K562 (cell line): Measurements from ENCODE around the gene MYO1F. TPM values are rescaled to one million over a fixed set of nuclear protein-coding genes. Genes with fewer than 3 reads are reported as not detected.

Source experiments
- BCOR ChIP-seq: fragments of 450-650 bp; IDR thresholded peaks from 2 replicates; pipeline ENCODE4 v1.6.1; 2016
- C11orf30 ChIP-seq: fragments of 450-650 bp; IDR thresholded peaks from 2 replicates; pipeline ENCODE4 v1.6.1; 2016; ENCODE audit warnings: low read depth, mild to moderate bottlenecking
- CREB1 ChIP-seq, 2 experiments: sonication (generic) in 1 of 2; formaldehyde crosslinking in 1 of 2; IDR thresholded peaks; 2 replicates each; pipeline versions ENCODE4 v1.6.1 to v1.8.0; 2012 to 2022; ENCODE audit warnings: inconsistent platforms in 1 of 2, mild to moderate bottlenecking in 1 of 2, missing genetic modification reagents in 1 of 2, moderate library complexity in 1 of 2
- DIDO1 ChIP-seq: fragments of 450-650 bp; IDR thresholded peaks from 2 replicates; pipeline ENCODE4 v1.6.1; 2016; ENCODE audit warnings: low read depth, missing biosample characterization, missing genetic modification characterization
- MAFF ChIP-seq: IDR thresholded peaks from 2 replicates; pipeline ENCODE4 v1.6.1; 2012; ENCODE audit warnings: low read length, improper control_type of control experiment
- NEUROD1 ChIP-seq: fragments of 150-350 bp; IDR thresholded peaks from 2 replicates; pipeline ENCODE4 v1.6.1; 2014; ENCODE audit warnings: borderline replicate concordance, low read length, low read depth; ENCODE audit not compliant: partially characterized antibody
- PKNOX1 ChIP-seq: fragments of 450-650 bp; IDR thresholded peaks from 2 replicates; pipeline ENCODE4 v1.6.1; 2016
- RBFOX2 ChIP-seq: fragments of 200-400 bp; formaldehyde crosslinking; IDR thresholded peaks from 2 replicates; pipeline ENCODE4 v1.6.1; 2017; ENCODE audit warnings: low read depth, mild to moderate bottlenecking, low read length, moderate library complexity
- ZBTB40 ChIP-seq, 2 experiments: fragments of 450-650 bp in 1 of 2; sonication (generic) in 1 of 2; formaldehyde crosslinking in 1 of 2; IDR thresholded peaks; 2 replicates each; pipeline versions ENCODE4 v1.7.1 to v1.9.0; 2016 to 2022; ENCODE audit warnings: inconsistent platforms in 1 of 2, mild to moderate bottlenecking in 1 of 2, missing genetic modification reagents in 1 of 2
- ZNF253 ChIP-seq: fragments of 250-450 bp; sonication (Bioruptor Pico); conservative IDR thresholded peaks from 2 replicates; pipeline ENCODE4 v1.6.1; 2021; ENCODE audit warnings: mild to moderate bottlenecking
- polyA plus RNA-seq, 8 experiments: library from polyadenylated mRNA; depleted of rRNA in 4 of 8; stranded (reverse) in 5 of 8; unstranded in 3 of 8; fragments of >200 nt; fragmentation: Nextera tagmentation in 2 of 8; fragmentation: Illumina TruSeq in 1 of 8; extraction: Ambion mirVana in 2 of 8; extraction: Trizol in 1 of 8; gene quantifications; 2 replicates each; pipeline versions ENCODE4 v1.2.1 to v1.2.3, GENCODE V29; 2011 to 2014; ENCODE audit warnings: inconsistent platforms in 1 of 8, missing spikeins in 1 of 8
- total RNA-seq, 7 experiments: library from RNA; depleted of rRNA in 6 of 7; stranded (reverse); fragments of >200 nt in 6 of 7; fragmentation: Illumina TruSeq in 2 of 7; extraction: Trizol in 2 of 7; gene quantifications; 2 replicates each; pipeline versions ENCODE4 v1.2.1 to v1.2.3, GENCODE V29; 2011 to 2021; ENCODE audit warnings: low replicate concordance in 1 of 7
- TF ChIP-seq, protein P1 (sequence below): sonication (generic); formaldehyde crosslinking; IDR thresholded peaks from 2 replicates; pipeline ENCODE4 v1.4.0; 2020; ENCODE audit warnings: mild to moderate bottlenecking, missing genetic modification reagents
- TF ChIP-seq, protein P2 (sequence below): fragments of 250-450 bp; sonication (Bioruptor Pico); IDR thresholded peaks from 2 replicates; pipeline ENCODE4 v1.4.0; 2020; ENCODE audit warnings: mild to moderate bottlenecking

MYO1F gene
- total and polyA plus RNA-seq, 9 of the 15 experiments (the other 6 are each of a cell fraction or from before 2014, with no cell fraction given): 0.78 to 9.4 (median 4.3) TPM

DNA sequence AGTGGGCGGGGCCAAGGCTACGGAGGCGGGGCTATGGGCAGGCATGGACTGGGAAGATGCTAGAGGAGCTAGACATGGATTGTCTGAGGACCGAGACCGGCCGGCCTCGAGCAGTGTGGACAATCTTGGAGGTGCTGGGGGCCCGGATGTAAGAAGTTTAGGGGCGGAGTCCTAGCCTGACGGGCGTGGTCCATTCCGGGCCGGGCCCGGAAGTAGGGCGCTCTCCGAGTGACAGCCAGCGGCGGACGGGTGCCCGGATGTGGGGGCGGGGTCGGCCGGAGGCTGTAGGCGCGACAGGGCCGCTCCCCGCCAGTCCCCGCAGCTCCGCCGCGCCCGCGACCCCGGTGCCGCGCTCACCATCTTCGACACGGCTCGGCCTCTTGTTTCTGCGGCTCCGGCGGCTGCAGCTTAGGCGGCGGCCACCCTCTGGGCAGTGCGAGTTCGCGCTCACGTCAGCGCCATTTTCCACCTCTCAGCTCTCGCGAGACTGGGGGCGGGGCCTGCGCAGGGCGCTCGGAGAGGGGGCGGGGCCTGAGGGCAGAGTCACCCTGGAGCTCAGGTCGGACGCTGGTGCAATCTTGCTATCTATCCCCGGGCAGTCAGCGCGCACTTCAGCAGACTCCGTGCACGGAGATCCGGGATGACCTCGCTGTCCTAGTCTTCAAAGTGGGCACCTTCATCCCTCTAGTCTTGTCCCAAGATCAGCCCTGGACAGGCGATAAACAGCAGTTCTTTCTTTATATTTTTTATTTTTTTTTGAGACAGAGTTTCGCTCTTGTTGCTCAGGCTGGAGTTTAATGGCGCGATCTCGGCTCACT lies 63.3 kb downstream of the MYO1F start, which contains the start of gene ZNF414 (continued):
- TF ChIP-seq PKNOX1 (peak; percentile 96), MAFF (peak; percentile 17; the same call in 1 of the 2 replicates), NEUROD1 (peak; percentile 59), BCOR (peak; percentile 68; the same call in 1 of the 2 replicates), ZBTB40 (IDR thresholded peaks at IDR 0.05) (peak; percentile 79), ZBTB40 (CRISPR knock-in tag; IDR thresholded peaks at IDR 0.05) (no peak), DIDO1 (tag) (0 out of 2 replicates have a peak, but pooled peaks have one; percentile 26), RBFOX2 (peak; percentile 88), ZNF253 (no peak), CREB1 (IDR thresholded peaks at IDR 0.05) (peak; percentile 85), CREB1 (CRISPR knock-in tag; IDR thresholded peaks at IDR 0.05) (peak; percentile 86), C11orf30 (peak; percentile 84)
- TF ChIP-seq, protein P1, sequence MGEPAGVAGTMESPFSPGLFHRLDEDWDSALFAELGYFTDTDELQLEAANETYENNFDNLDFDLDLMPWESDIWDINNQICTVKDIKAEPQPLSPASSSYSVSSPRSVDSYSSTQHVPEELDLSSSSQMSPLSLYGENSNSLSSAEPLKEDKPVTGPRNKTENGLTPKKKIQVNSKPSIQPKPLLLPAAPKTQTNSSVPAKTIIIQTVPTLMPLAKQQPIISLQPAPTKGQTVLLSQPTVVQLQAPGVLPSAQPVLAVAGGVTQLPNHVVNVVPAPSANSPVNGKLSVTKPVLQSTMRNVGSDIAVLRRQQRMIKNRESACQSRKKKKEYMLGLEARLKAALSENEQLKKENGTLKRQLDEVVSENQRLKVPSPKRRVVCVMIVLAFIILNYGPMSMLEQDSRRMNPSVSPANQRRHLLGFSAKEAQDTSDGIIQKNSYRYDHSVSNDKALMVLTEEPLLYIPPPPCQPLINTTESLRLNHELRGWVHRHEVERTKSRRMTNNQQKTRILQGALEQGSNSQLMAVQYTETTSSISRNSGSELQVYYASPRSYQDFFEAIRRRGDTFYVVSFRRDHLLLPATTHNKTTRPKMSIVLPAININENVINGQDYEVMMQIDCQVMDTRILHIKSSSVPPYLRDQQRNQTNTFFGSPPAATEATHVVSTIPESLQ: 0 out of 2 replicates have a peak, but pooled peaks have one; percentile 58
- TF ChIP-seq, protein P2, sequence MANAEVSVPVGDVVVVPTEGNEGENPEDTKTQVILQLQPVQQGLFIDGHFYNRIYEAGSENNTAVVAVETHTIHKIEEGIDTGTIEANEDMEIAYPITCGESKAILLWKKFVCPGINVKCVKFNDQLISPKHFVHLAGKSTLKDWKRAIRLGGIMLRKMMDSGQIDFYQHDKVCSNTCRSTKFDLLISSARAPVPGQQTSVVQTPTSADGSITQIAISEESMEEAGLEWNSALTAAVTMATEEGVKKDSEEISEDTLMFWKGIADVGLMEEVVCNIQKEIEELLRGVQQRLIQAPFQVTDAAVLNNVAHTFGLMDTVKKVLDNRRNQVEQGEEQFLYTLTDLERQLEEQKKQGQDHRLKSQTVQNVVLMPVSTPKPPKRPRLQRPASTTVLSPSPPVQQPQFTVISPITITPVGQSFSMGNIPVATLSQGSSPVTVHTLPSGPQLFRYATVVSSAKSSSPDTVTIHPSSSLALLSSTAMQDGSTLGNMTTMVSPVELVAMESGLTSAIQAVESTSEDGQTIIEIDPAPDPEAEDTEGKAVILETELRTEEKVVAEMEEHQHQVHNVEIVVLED (CRISPR knock-in tag): peak; percentile 34; the same call in 1 of the 2 replicates
